HCT116 (cell line): ENCODE measurements around the gene NEK6. TPM values are rescaled to one million over a fixed set of nuclear protein-coding genes. Genes with fewer than 3 reads are reported as not detected.

ENCODE experiments used
- ATAC-seq: fragments of 200-7000 bp; cut with Tn5 transposase; 2 replicates; pipeline ENCODE4 v1.9.1; 2020; ENCODE audit warnings: mild to moderate bottlenecking, moderate library complexity
- BruUV-seq: library from RNA; stranded (reverse); fragments of 400-500 nt; replicated peaks from 2 replicates; lab custom pipeline; 2021; lab: Mats Ljungman, UMichigan
- CTCF ChIA-PET: fragments of 300-600 bp; sonication (Branson Sonifier 250); formaldehyde crosslinking; loops from one replicate; lab custom pipeline; 2021; ENCODE audit warnings: antibody characterized with exemption; lab: Charles Lee
- POLR2A ChIA-PET: fragments of 300-600, 350-600 bp; sonication (Branson Sonifier 250); formaldehyde crosslinking; loops from one replicate; lab custom pipeline; 2021; ENCODE audit warnings: antibody characterized with exemption; lab: Charles Lee
- RAD21 ChIA-PET, 2 experiments: fragments of 300-600 bp; sonication (Branson Sonifier 250); formaldehyde crosslinking; loops; one replicate each; lab custom pipeline; 2023; ENCODE audit warnings: low total read pairs in 2 of 2; ENCODE audit not compliant: uncharacterized antibody in 2 of 2, unreplicated experiment in 2 of 2, low non-redundant PET in 1 of 2; lab: Charles Lee
- DNase-seq: peaks from one replicate; pipeline ENCODE4 v3.0.0-alpha.2; 2010; ENCODE audit warnings: low read depth, low spot score
- H2AFZ ChIP-seq: fragments of 200-600 bp; shearing (Covaris generic), sonication (generic); 2 replicates; pipeline ENCODE4 v1.6.1; 2017; ENCODE audit warnings: low read depth, mixed run types, mixed read lengths, antibody characterized with exemption, low read length; ENCODE audit not compliant: poor library complexity, severe bottlenecking
- H3K27ac ChIP-seq: 2 replicates; pipeline ENCODE4 v1.5.1; 2012; ENCODE audit warnings: low read depth, low read length
- H3K27me3 ChIP-seq: fragments of 200-600 bp; sonication (generic); 2 replicates; pipeline ENCODE4 v1.6.1; 2016; ENCODE audit warnings: mixed run types, low read length, mixed read lengths; ENCODE audit not compliant: insufficient read depth
- H3K36me3 ChIP-seq, 2 experiments: fragments of 200-500 bp in 1 of 2; fragments of 200-600 bp in 1 of 2; sonication (Bioruptor generic) in 1 of 2; sonication (generic) in 1 of 2; 2 replicates each; pipeline versions ENCODE4 v1.5.1 to v1.6.1; 2014 to 2016; ENCODE audit warnings: low read length in 2 of 2, inconsistent platforms in 1 of 2, mixed read lengths in 1 of 2, mixed run types in 1 of 2; ENCODE audit not compliant: insufficient read depth in 2 of 2, control insufficient read depth in 1 of 2
- H3K4me1 ChIP-seq, 2 experiments: fragments of 200-600 bp in 1 of 2; sonication (generic) in 1 of 2; 2 replicates each; pipeline versions ENCODE4 v1.5.1 to v1.6.1; 2012 to 2017; ENCODE audit warnings: low read length in 2 of 2, inconsistent platforms in 1 of 2, mild to moderate bottlenecking in 1 of 2, mixed read lengths in 1 of 2, mixed run types in 1 of 2, moderate library complexity in 1 of 2; ENCODE audit not compliant: insufficient read depth in 2 of 2, control insufficient read depth in 1 of 2
- H3K4me2 ChIP-seq: fragments of 200-600 bp; sonication (generic); 2 replicates; pipeline ENCODE4 v1.6.1; 2017; ENCODE audit warnings: mixed run types, low read length, mixed read lengths
- H3K4me3 ChIP-seq, 2 experiments: fragments of 200-600 bp in 1 of 2; sonication (generic) in 1 of 2; replicated peaks in 1 of 2; 2 replicates each; pipeline ENCODE4 v1.5.1; 2011 to 2016; ENCODE audit warnings: low read length in 2 of 2, control low read depth in 1 of 2, low read depth in 1 of 2, mild to moderate bottlenecking in 1 of 2, mixed read lengths in 1 of 2, mixed run types in 1 of 2
- H3K79me2 ChIP-seq: fragments of 200-600 bp; sonication (generic); 2 replicates; pipeline ENCODE4 v1.6.1; 2017; ENCODE audit warnings: mild to moderate bottlenecking, mixed run types, low read length, moderate library complexity, mixed read lengths; ENCODE audit not compliant: insufficient read depth
- H3K9ac ChIP-seq: fragments of 200-600 bp; sonication (generic); 2 replicates; pipeline ENCODE4 v1.6.1; 2016; ENCODE audit warnings: low read length, mixed read lengths
- H3K9me2 ChIP-seq: fragments of 200-600 bp; sonication (generic), shearing (Covaris generic); 2 replicates; pipeline ENCODE4 v1.6.1; 2017; ENCODE audit warnings: mixed run types, mild to moderate bottlenecking, moderate library complexity; ENCODE audit not compliant: insufficient read depth
- H3K9me3 ChIP-seq, 2 experiments: fragments of 200-500 bp in 1 of 2; fragments of 200-600 bp in 1 of 2; sonication (Bioruptor generic) in 1 of 2; sonication (generic) in 1 of 2; 2 replicates each; pipeline ENCODE4 v1.6.1; 2014 to 2017; ENCODE audit warnings: low read length in 2 of 2, mixed read lengths in 2 of 2, inconsistent platforms in 1 of 2, low read depth in 1 of 2, mild to moderate bottlenecking in 1 of 2, mixed run types in 1 of 2, moderate library complexity in 1 of 2; ENCODE audit not compliant: control insufficient read depth in 1 of 2, insufficient read depth in 1 of 2
- H4K20me1 ChIP-seq: fragments of 200-600 bp; sonication (generic), shearing (Covaris generic); 2 replicates; pipeline ENCODE4 v1.6.1; 2017; ENCODE audit warnings: mixed run types, mild to moderate bottlenecking, moderate library complexity; ENCODE audit not compliant: insufficient read depth
- ATF3 ChIP-seq: IDR thresholded peaks from 2 replicates; pipeline ENCODE4 v1.6.1; 2012
- CBX3 ChIP-seq: IDR thresholded peaks from 2 replicates; pipeline ENCODE4 v1.6.1; 2012; ENCODE audit warnings: low read depth
- CEBPB ChIP-seq: IDR thresholded peaks from 2 replicates; pipeline ENCODE4 v1.6.1; 2012; ENCODE audit warnings: low read depth
- CTCF ChIP-seq, 3 experiments: fragments of 200-600 bp in 1 of 3; sonication (generic) in 1 of 3; IDR thresholded peaks in 2 of 3; conservative IDR thresholded peaks in 1 of 3; 2 replicates each; pipeline ENCODE4 v1.5.1; 2012 to 2017; ENCODE audit warnings: low read depth in 2 of 3, low read length in 2 of 3, antibody characterized with exemption in 1 of 3, borderline replicate concordance in 1 of 3, control low read depth in 1 of 3, mild to moderate bottlenecking in 1 of 3, mixed read lengths in 1 of 3, mixed run types in 1 of 3, moderate library complexity in 1 of 3; ENCODE audit not compliant: insufficient read depth in 1 of 3
- EZH2phosphoT487 ChIP-seq: fragments of 200-600 bp; IDR thresholded peaks from 2 replicates; pipeline ENCODE4 v1.6.1; 2018; ENCODE audit warnings: antibody characterized with exemption, borderline replicate concordance
- FOSL1 ChIP-seq: IDR thresholded peaks from 2 replicates; pipeline ENCODE4 v1.6.1; 2012; ENCODE audit warnings: low read depth
- POLR2A ChIP-seq: IDR thresholded peaks from 2 replicates; pipeline ENCODE4 v1.7.0; 2011; ENCODE audit warnings: borderline replicate concordance; ENCODE audit not compliant: insufficient read depth, insufficient read length; ENCODE audit errors: extremely low read depth
- REST ChIP-seq: IDR thresholded peaks from 2 replicates; pipeline ENCODE4 v1.6.1; 2012; ENCODE audit warnings: low read depth
- SIN3A ChIP-seq: IDR thresholded peaks from 2 replicates; pipeline ENCODE4 v1.6.1; 2012; ENCODE audit warnings: low read depth
- TCF7L2 ChIP-seq: IDR thresholded peaks from 2 replicates; pipeline ENCODE4 v1.7.0; 2011; ENCODE audit warnings: borderline replicate concordance, inconsistent platforms; ENCODE audit not compliant: insufficient read depth, insufficient read length; ENCODE audit errors: extremely low read depth
- YY1 ChIP-seq: IDR thresholded peaks from 2 replicates; pipeline ENCODE4 v1.6.1; 2011; ENCODE audit warnings: low read length, low read depth, moderate library complexity, mild to moderate bottlenecking; ENCODE audit not compliant: insufficient replicate concordance; ENCODE audit errors: extremely low read depth
- intact Hi-C: fragments of 100-400 bp; cut with micrococcal nuclease; formaldehyde crosslinking; loops from 2 replicates; pipeline ENCODE4 v1.10.0; 2022
- total RNA-seq: library from RNA; stranded (reverse); gene quantifications from one replicate; pipeline ENCODE4 v1.2.1, GENCODE V29; 2021; ENCODE audit not compliant: unreplicated experiment

The NEK6 gene
- total RNA-seq, 1 experiment from 2014 or later, result 40.8 TPM

DNA sequence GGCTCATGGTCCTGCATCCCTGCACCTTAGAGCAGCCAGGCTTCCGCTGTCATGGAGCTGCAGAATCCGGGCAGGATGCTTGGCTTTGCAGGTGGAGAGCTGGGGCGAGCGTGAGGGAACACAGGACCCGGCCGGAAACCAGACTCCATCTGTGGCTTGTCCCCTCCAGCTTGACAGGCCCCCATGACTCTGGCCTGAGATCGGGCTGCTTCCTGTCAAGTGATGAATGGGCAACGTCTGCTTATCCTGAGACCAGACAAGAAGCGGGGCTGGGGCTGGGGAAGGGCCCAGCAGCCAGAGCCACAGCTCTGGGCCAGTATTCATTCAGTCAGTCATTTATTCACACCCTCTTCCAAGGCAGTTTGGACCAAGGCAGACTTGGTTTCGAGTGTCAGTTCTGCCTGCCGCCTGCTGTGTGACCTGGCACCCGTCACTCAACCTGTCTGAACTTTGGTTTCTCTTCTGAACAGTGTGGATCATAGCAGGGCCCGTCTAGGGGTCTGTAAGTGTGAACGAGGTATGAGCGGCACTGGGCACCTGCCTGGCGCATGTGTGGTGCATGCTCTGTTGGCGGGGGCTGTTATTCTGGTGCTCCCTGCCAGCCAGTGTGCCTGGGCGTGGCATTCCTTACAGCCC, 37.5 kb downstream of the NEK6 start (continued):
- TF ChIP-seq POLR2A (no peak), TCF7L2 (no peak), REST (no peak), YY1 (no peak), CBX3 (no peak), EZH2phosphoT487 (no peak)

DNA sequence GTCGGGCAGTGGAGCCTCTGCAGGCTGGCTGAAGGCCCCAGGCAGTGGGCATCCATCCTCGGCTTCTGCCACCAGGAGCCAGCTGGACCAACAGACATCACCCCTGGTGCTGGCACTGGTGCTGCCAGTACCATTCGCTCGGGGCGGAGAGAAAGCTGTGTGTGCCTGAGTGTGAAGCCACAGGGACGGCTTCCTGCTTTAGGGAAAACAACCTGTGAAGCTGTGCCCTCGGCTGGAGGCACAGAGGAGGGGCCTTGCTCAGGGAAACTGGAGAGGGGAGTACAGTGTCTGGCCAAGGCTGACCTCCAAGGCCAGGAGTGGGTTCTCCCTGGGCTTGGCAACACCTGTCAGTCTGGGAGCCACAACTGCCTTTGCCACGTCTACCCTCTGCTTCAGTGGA, 38.3 kb downstream of the NEK6 start:
- ChIA-PET RAD21 (no interaction called here), CTCF (no interaction called here), POLR2A (interaction anchor here (0.5 kb wide), 1 partner anchor 167 kb away, joined by 3 read pairs; no protein-coding TSS in a partner anchor)
- Histone ChIP-seq H3K9ac (no peak overlapping the region), H3K9me2 (no peaks in the 10 kb centered on the region), H3K4me2 (no peak overlapping the region), H3K79me2 (peaks cover 11% of the 10 kb centered on the region; the same call in 1 of the 2 replicates), H3K36me3 (no peaks in the 10 kb centered on the region), H3K27ac (no peak overlapping the region), H3K9me3 (no peaks in the 10 kb centered on the region), H4K20me1 (no peaks in the 10 kb centered on the region), H3K4me3 (no peak overlapping the region), H2AFZ (no peak overlapping the region), H3K4me1 (peaks cover 51 to 100% of the 10 kb centered on the region in 2 experiments), H3K27me3 (no peaks in the 10 kb centered on the region)
- ATAC-seq, result no peak
- no peak for TF ChIP-seq CTCF (IDR thresholded peaks at IDR 0.05 in 2 of 3, conservative IDR thresholded peaks at IDR 0.05 in 1 of 3; ENCODE audit: borderline replicate concordance in 1 of 3, insufficient read depth in 1 of 3, low read depth in 2 of 3, low read length in 2 of 3)
- TF ChIP-seq TCF7L2, result no peak
- TF ChIP-seq SIN3A, result no peak
- TF ChIP-seq REST, result no peak
- no peak for TF ChIP-seq POLR2A
- TF ChIP-seq CEBPB, result no peak
- no peak for TF ChIP-seq CBX3
- no peak for TF ChIP-seq ATF3
- no peak for TF ChIP-seq FOSL1
- intact Hi-C loops, result no loop called here
- DNase-seq, result no peak
- no TSS peak for BruUV-seq
